ENCODE measurements around the gene GEMIN7.

GEMIN7 gene

GRCh38 chr19:45133661-45134060 is 54.6 kb downstream of the GEMIN7 start:
- no peak for DNase-seq

- DNase-seq = no peak
Observed at GRCh38 chr19:45135176-45135885, 56.3 kb downstream of the GEMIN7 start.

- DNase-seq = no peak
Observed at GRCh38 chr19:45136507-45137178, 57.6 kb downstream of the GEMIN7 start.

- DNase-seq = no peak
Observed at GRCh38 chr19:45137179-45137761, 58.2 kb downstream of the GEMIN7 start.

GRCh38 chr19:45138303-45138751 is 59.3 kb downstream of the GEMIN7 start:
- no peak for DNase-seq

- DNase-seq = no peak
Observed at GRCh38 chr19:45139286-45140143, 60.5 kb downstream of the GEMIN7 start.

GRCh38 chr19:45140144-45140503 is 61.1 kb downstream of the GEMIN7 start:
- no peak for DNase-seq

GRCh38 chr19:45140533-45140932 is 61.5 kb downstream of the GEMIN7 start:
- no peak for DNase-seq

All from midbrain (tissue), 1 donor.